GM13976 (cell line): ENCODE measurements around the gene TLN1.

ENCODE experiments used
- DNase-seq: peaks from one replicate; pipeline ENCODE4 v3.0.0; 2012; ENCODE audit warnings: low spot score
- in situ Hi-C: fragments of 300-500 bp; cut with MboI; formaldehyde crosslinking; loops from one replicate; pipeline ENCODE4 v1.12.0; 2022; ENCODE audit warnings: low sequenced_read_pairs, mixed read lengths, inconsistent platforms; ENCODE audit not compliant: unreplicated experiment
- TF ChIP-seq, protein P1 (sequence below): IDR thresholded peaks from 2 replicates; pipeline ENCODE4 v1.5.1; 2012; ENCODE audit warnings: borderline replicate concordance, mild to moderate bottlenecking; ENCODE audit not compliant: insufficient read depth; ENCODE audit errors: extremely low read depth, missing control alignments, control extremely low read depth

The TLN1 gene

DNA sequence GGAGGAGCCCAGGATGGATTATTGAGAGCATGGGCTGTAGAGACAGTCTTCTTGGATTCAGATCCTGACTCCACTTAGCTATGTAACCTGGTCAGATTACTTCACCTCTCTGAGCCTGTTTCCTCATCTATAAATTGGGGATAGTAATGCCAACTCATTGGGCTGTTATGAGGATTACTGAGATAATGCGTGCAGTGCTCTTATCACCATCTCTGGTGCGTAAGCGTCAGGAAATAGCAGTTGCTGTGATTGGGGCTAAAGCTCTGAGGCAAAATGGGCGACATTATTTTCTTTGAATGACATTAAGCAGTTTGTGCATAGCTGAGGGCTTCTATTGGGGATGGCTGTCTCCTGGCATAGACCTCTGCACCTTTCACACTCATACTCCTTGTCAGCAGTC lies 23.1 kb upstream of the TLN1 start:
- TF ChIP-seq, protein P1, sequence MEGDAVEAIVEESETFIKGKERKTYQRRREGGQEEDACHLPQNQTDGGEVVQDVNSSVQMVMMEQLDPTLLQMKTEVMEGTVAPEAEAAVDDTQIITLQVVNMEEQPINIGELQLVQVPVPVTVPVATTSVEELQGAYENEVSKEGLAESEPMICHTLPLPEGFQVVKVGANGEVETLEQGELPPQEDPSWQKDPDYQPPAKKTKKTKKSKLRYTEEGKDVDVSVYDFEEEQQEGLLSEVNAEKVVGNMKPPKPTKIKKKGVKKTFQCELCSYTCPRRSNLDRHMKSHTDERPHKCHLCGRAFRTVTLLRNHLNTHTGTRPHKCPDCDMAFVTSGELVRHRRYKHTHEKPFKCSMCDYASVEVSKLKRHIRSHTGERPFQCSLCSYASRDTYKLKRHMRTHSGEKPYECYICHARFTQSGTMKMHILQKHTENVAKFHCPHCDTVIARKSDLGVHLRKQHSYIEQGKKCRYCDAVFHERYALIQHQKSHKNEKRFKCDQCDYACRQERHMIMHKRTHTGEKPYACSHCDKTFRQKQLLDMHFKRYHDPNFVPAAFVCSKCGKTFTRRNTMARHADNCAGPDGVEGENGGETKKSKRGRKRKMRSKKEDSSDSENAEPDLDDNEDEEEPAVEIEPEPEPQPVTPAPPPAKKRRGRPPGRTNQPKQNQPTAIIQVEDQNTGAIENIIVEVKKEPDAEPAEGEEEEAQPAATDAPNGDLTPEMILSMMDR: no peak
- DNase-seq: no peak
- in situ Hi-C loops: no loop called here

DNA sequence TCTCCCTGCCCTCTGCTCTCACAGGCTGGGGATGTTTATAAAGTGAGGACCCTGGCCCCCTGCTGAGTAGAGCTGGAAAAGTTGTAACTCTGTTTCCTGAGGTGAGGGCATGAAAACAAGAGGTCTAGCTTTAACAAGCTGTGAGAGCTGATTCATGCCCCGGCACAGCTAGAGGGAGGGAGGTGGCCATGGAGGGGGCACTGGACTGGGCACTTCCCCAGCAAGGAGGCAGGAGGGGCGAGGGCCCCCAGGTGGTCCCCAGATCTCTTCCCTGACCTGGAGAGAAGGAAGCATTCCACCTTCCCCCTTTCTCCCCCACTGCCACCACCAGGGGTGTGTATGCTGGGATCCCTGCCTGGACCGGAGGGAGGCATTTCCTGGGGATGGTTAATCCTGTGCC lies 22.3 kb upstream of the TLN1 start, which contains the start of gene MSMP:
TSS of gene MSMP (minus strand) at position 13 of the 400 bp plus-strand sequence. CDS start 147 bp downstream, outside the sequence.
- in situ Hi-C loops: no loop called here
- DNase-seq: no peak
- TF ChIP-seq, protein P1: no peak

DNA sequence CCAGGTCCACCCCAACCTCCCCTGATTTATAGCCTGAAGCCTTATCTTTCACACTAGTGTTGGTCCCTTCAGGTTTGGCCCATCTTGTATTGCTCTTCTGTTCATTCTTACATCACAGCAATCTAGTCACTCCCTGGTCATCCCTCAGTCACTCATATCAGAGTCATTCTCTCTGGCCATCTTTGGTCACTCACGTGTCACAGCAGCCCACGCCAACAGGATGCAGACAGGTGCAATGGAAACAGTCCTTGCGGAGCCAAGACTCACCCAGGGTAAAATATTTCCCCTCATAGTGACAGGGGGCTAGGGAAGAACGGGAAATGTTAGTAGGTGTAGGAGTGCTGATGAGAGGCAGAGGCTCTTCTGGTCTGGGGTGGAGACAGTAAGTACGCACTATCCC lies 21.5 kb upstream of the TLN1 start:
- TF ChIP-seq, protein P1: no peak
- DNase-seq: no peak
- in situ Hi-C loops: no loop called here

DNA sequence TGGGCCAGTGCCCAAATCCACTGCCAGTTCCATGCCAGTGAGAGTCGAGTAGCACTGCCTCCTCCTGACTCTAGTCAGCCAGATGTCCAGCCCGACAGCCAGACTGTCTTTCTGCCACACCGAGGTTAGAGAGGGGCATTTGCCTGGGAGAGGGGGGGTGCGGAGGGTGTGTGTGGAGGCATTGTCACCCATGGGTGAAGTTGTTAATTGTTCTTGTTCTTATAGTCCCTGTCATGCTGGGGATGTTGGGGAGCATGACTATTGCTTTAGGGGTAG lies 18.2 kb upstream of the TLN1 start:
- in situ Hi-C loops: no loop called here
- DNase-seq: no peak
- TF ChIP-seq, protein P1: no peak

DNA sequence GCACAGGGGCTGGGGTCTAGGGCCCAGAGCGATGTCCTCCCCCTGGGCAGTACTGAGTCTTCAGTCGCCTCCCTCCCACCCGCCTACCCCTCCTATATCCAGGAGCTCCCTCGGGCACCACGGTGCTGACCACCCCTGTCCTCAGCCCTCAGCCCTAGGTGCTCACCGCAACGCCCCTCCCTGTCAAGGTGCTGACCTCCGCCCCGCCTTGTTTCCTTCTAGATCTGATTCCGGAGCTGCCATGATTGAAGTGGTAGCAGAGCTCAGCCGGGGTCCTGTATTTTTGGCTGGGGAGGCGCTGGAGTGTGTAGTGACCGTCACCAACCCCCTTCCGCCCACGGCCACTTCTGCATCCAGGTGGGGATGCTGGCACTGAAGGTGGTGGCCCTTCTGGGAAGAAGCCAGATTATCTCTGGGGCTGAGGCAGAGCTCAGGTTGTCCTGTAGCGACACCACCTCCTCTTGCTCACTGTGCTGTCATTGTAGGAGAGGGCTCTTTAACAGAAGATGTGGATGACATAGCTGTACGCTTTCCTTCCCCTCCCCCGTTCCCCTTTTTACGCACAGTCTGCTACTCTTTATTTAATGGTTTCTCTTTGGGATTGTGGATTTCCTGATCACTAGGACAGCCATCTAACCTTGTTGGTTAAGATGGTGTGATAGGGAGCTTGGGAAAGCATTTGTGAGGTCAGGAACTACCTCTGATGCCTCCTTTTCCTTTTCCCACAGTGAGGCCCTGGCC lies 17.7 kb upstream of the TLN1 start:
- peak; percentile 57 for DNase-seq
- TF ChIP-seq, protein P1: no peak
- in situ Hi-C loops: no loop called here

DNA sequence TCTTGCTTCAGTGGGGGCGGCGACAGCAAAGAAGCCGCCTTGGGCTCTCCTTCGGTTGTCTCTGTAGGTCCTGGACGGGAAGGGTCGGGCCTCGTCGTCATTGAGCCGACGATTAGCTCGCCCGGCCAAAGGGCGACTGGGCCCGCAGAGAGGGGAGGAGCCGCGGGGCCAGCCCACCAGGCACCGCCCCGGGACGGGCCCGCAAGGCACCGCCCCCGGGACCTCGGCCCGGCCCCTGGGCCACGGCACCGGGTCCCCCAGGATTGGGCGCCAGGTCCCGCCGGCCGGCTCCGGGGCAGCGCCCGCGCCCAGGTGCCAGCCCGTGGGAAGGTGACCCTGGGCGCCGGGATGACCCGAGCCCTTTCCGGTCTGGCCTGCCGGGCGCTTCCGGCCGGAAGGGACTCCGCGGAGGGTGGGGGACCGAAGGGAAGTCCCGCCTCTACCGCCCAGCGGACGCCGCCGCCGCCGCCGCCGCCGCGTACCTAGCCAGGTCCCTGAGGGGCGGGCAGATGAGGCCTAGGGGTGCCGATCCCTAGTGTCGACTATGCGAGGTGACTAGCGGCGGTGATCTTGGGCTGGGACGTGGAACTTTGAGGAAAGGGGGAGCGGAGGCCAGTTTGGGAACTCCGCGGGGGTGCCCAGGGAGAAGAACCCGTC lies 17.0 kb upstream of the TLN1 start, which contains the start of the genes GBA2 and RGP1:
TSS of gene GBA2 (minus strand) at position 371 of the 657 bp plus-strand sequence. CDS start 524 bp downstream, outside the sequence.
TSS of gene RGP1 (plus strand) at position 430 of the 657 bp plus-strand sequence. CDS start 469 bp downstream, outside the sequence.
- in situ Hi-C loops: no loop called here
- TF ChIP-seq, protein P1: no peak
- DNase-seq: peak; percentile 90
